ENCODE data around the gene SLC40A1.

SLC40A1 gene

GRCh38 chr2:189569295-189569910 is 11.2 kb downstream of the SLC40A1 start:
- DNase-seq, result peak; percentile 43 to 69 (median 60)

GRCh38 chr2:189566046-189566445 is 14.5 kb downstream of the SLC40A1 start:
- no peak for DNase-seq

- DNase-seq, result no peak
Observed at GRCh38 chr2:189561371-189562038, 19.1 kb downstream of the SLC40A1 start.

GRCh38 chr2:189560273-189560586 is 20.4 kb downstream of the SLC40A1 start:
- DNase-seq, result no peak

GRCh38 chr2:189559579-189560272 is 20.9 kb downstream of the SLC40A1 start:
- peak in 3 of 4 experiments; percentile 19 to 33 (median 32) for DNase-seq

GRCh38 chr2:189558516-189559272 is 21.9 kb downstream of the SLC40A1 start:
- DNase-seq, result no peak

GRCh38 chr2:189557373-189557772 is 23.2 kb downstream of the SLC40A1 start:
- no peak for DNase-seq

GRCh38 chr2:189556526-189556925 is 24.1 kb downstream of the SLC40A1 start:
- no peak for DNase-seq

- no peak for DNase-seq
Observed at GRCh38 chr2:189555232-189555631, 25.4 kb downstream of the SLC40A1 start.

GRCh38 chr2:189553504-189554088 is 27.0 kb downstream of the SLC40A1 start:
- DNase-seq, result no peak

GRCh38 chr2:189552991-189553404 is 27.6 kb downstream of the SLC40A1 start:
- no peak for DNase-seq

GRCh38 chr2:189552334-189552990 is 28.1 kb downstream of the SLC40A1 start:
- DNase-seq, result no peak

- no peak for DNase-seq
Observed at GRCh38 chr2:189551808-189552207, 28.8 kb downstream of the SLC40A1 start.

- no peak for DNase-seq
Observed at GRCh38 chr2:189549449-189549832, 31.1 kb downstream of the SLC40A1 start.

GRCh38 chr2:189548666-189549448 is 31.7 kb downstream of the SLC40A1 start:
- DNase-seq, result no peak

GRCh38 chr2:189545418-189545817 is 35.2 kb downstream of the SLC40A1 start:
- DNase-seq, result no peak

GRCh38 chr2:189544318-189545042 is 36.1 kb downstream of the SLC40A1 start:
- no peak for DNase-seq

- peak in 2 of 4 experiments; percentile 31 to 50 for DNase-seq
Observed at GRCh38 chr2:189543367-189543766, 37.2 kb downstream of the SLC40A1 start.

GRCh38 chr2:189542145-189542882 is 38.3 kb downstream of the SLC40A1 start:
- DNase-seq, result no peak

GRCh38 chr2:189541591-189541990 is 39.0 kb downstream of the SLC40A1 start:
- no peak for DNase-seq

Measured in suppressor macrophage (primary cell).